HCT116 (cell line): ENCODE measurements around the gene BICRAL. TPM values are rescaled to one million over a fixed set of nuclear protein-coding genes. Genes with fewer than 3 reads are reported as not detected.

Experiments used
- ATAC-seq: fragments of 200-7000 bp; cut with Tn5 transposase; 2 replicates; pipeline ENCODE4 v1.9.1; 2020; ENCODE audit warnings: mild to moderate bottlenecking, moderate library complexity
- BruUV-seq: library from RNA; stranded (reverse); fragments of 400-500 nt; replicated peaks from 2 replicates; lab custom pipeline; 2021; lab: Mats Ljungman, UMichigan
- CTCF ChIA-PET: fragments of 300-600 bp; sonication (Branson Sonifier 250); formaldehyde crosslinking; loops from one replicate; lab custom pipeline; 2021; ENCODE audit warnings: antibody characterized with exemption; lab: Charles Lee
- POLR2A ChIA-PET: fragments of 300-600, 350-600 bp; sonication (Branson Sonifier 250); formaldehyde crosslinking; loops from one replicate; lab custom pipeline; 2021; ENCODE audit warnings: antibody characterized with exemption; lab: Charles Lee
- RAD21 ChIA-PET, 2 experiments: fragments of 300-600 bp; sonication (Branson Sonifier 250); formaldehyde crosslinking; loops; one replicate each; lab custom pipeline; 2023; ENCODE audit warnings: low total read pairs in 2 of 2; ENCODE audit not compliant: uncharacterized antibody in 2 of 2, unreplicated experiment in 2 of 2, low non-redundant PET in 1 of 2; lab: Charles Lee
- DNase-seq: peaks from one replicate; pipeline ENCODE4 v3.0.0-alpha.2; 2010; ENCODE audit warnings: low read depth, low spot score
- H2AFZ ChIP-seq: fragments of 200-600 bp; shearing (Covaris generic), sonication (generic); 2 replicates; pipeline ENCODE4 v1.6.1; 2017; ENCODE audit warnings: low read depth, mixed run types, mixed read lengths, antibody characterized with exemption, low read length; ENCODE audit not compliant: poor library complexity, severe bottlenecking
- H3K27ac ChIP-seq: 2 replicates; pipeline ENCODE4 v1.5.1; 2012; ENCODE audit warnings: low read depth, low read length
- H3K27me3 ChIP-seq: fragments of 200-600 bp; sonication (generic); 2 replicates; pipeline ENCODE4 v1.6.1; 2016; ENCODE audit warnings: mixed run types, low read length, mixed read lengths; ENCODE audit not compliant: insufficient read depth
- H3K36me3 ChIP-seq, 2 experiments: fragments of 200-500 bp in 1 of 2; fragments of 200-600 bp in 1 of 2; sonication (Bioruptor generic) in 1 of 2; sonication (generic) in 1 of 2; 2 replicates each; pipeline versions ENCODE4 v1.5.1 to v1.6.1; 2014 to 2016; ENCODE audit warnings: low read length in 2 of 2, inconsistent platforms in 1 of 2, mixed read lengths in 1 of 2, mixed run types in 1 of 2; ENCODE audit not compliant: insufficient read depth in 2 of 2, control insufficient read depth in 1 of 2
- H3K4me1 ChIP-seq, 2 experiments: fragments of 200-600 bp in 1 of 2; sonication (generic) in 1 of 2; 2 replicates each; pipeline versions ENCODE4 v1.5.1 to v1.6.1; 2012 to 2017; ENCODE audit warnings: low read length in 2 of 2, inconsistent platforms in 1 of 2, mild to moderate bottlenecking in 1 of 2, mixed read lengths in 1 of 2, mixed run types in 1 of 2, moderate library complexity in 1 of 2; ENCODE audit not compliant: insufficient read depth in 2 of 2, control insufficient read depth in 1 of 2
- H3K4me2 ChIP-seq: fragments of 200-600 bp; sonication (generic); 2 replicates; pipeline ENCODE4 v1.6.1; 2017; ENCODE audit warnings: mixed run types, low read length, mixed read lengths
- H3K4me3 ChIP-seq, 2 experiments: fragments of 200-600 bp in 1 of 2; sonication (generic) in 1 of 2; replicated peaks in 1 of 2; 2 replicates each; pipeline ENCODE4 v1.5.1; 2011 to 2016; ENCODE audit warnings: low read length in 2 of 2, control low read depth in 1 of 2, low read depth in 1 of 2, mild to moderate bottlenecking in 1 of 2, mixed read lengths in 1 of 2, mixed run types in 1 of 2
- H3K79me2 ChIP-seq: fragments of 200-600 bp; sonication (generic); 2 replicates; pipeline ENCODE4 v1.6.1; 2017; ENCODE audit warnings: mild to moderate bottlenecking, mixed run types, low read length, moderate library complexity, mixed read lengths; ENCODE audit not compliant: insufficient read depth
- H3K9ac ChIP-seq: fragments of 200-600 bp; sonication (generic); 2 replicates; pipeline ENCODE4 v1.6.1; 2016; ENCODE audit warnings: low read length, mixed read lengths
- H3K9me2 ChIP-seq: fragments of 200-600 bp; sonication (generic), shearing (Covaris generic); 2 replicates; pipeline ENCODE4 v1.6.1; 2017; ENCODE audit warnings: mixed run types, mild to moderate bottlenecking, moderate library complexity; ENCODE audit not compliant: insufficient read depth
- H3K9me3 ChIP-seq, 2 experiments: fragments of 200-500 bp in 1 of 2; fragments of 200-600 bp in 1 of 2; sonication (Bioruptor generic) in 1 of 2; sonication (generic) in 1 of 2; 2 replicates each; pipeline ENCODE4 v1.6.1; 2014 to 2017; ENCODE audit warnings: low read length in 2 of 2, mixed read lengths in 2 of 2, inconsistent platforms in 1 of 2, low read depth in 1 of 2, mild to moderate bottlenecking in 1 of 2, mixed run types in 1 of 2, moderate library complexity in 1 of 2; ENCODE audit not compliant: control insufficient read depth in 1 of 2, insufficient read depth in 1 of 2
- H4K20me1 ChIP-seq: fragments of 200-600 bp; sonication (generic), shearing (Covaris generic); 2 replicates; pipeline ENCODE4 v1.6.1; 2017; ENCODE audit warnings: mixed run types, mild to moderate bottlenecking, moderate library complexity; ENCODE audit not compliant: insufficient read depth
- CBX3 ChIP-seq: IDR thresholded peaks from 2 replicates; pipeline ENCODE4 v1.6.1; 2012; ENCODE audit warnings: low read depth
- CEBPB ChIP-seq: IDR thresholded peaks from 2 replicates; pipeline ENCODE4 v1.6.1; 2012; ENCODE audit warnings: low read depth
- CTCF ChIP-seq, 3 experiments: fragments of 200-600 bp in 1 of 3; sonication (generic) in 1 of 3; IDR thresholded peaks in 2 of 3; conservative IDR thresholded peaks in 1 of 3; 2 replicates each; pipeline ENCODE4 v1.5.1; 2012 to 2017; ENCODE audit warnings: low read depth in 2 of 3, low read length in 2 of 3, antibody characterized with exemption in 1 of 3, borderline replicate concordance in 1 of 3, control low read depth in 1 of 3, mild to moderate bottlenecking in 1 of 3, mixed read lengths in 1 of 3, mixed run types in 1 of 3, moderate library complexity in 1 of 3; ENCODE audit not compliant: insufficient read depth in 1 of 3
- EGR1 ChIP-seq: IDR thresholded peaks from 2 replicates; pipeline ENCODE4 v1.6.1; 2012; ENCODE audit warnings: low read depth
- ELF1 ChIP-seq: IDR thresholded peaks from 2 replicates; pipeline ENCODE4 v1.6.1; 2012; ENCODE audit warnings: low read depth, borderline replicate concordance
- EZH2phosphoT487 ChIP-seq: fragments of 200-600 bp; IDR thresholded peaks from 2 replicates; pipeline ENCODE4 v1.6.1; 2018; ENCODE audit warnings: antibody characterized with exemption, borderline replicate concordance
- FOSL1 ChIP-seq: IDR thresholded peaks from 2 replicates; pipeline ENCODE4 v1.6.1; 2012; ENCODE audit warnings: low read depth
- JUND ChIP-seq: IDR thresholded peaks from 2 replicates; pipeline ENCODE4 v1.6.1; 2012
- POLR2A ChIP-seq: IDR thresholded peaks from 2 replicates; pipeline ENCODE4 v1.7.0; 2011; ENCODE audit warnings: borderline replicate concordance; ENCODE audit not compliant: insufficient read depth, insufficient read length; ENCODE audit errors: extremely low read depth
- POLR2AphosphoS5 ChIP-seq: IDR thresholded peaks from 2 replicates; pipeline ENCODE4 v1.6.1; 2011; ENCODE audit warnings: mild to moderate bottlenecking, low read depth, low read length, moderate library complexity
- SP1 ChIP-seq: IDR thresholded peaks from 2 replicates; pipeline ENCODE4 v1.6.1; 2012; ENCODE audit warnings: low read depth
- TCF7L2 ChIP-seq: IDR thresholded peaks from 2 replicates; pipeline ENCODE4 v1.7.0; 2011; ENCODE audit warnings: borderline replicate concordance, inconsistent platforms; ENCODE audit not compliant: insufficient read depth, insufficient read length; ENCODE audit errors: extremely low read depth
- intact Hi-C: fragments of 100-400 bp; cut with micrococcal nuclease; formaldehyde crosslinking; loops from 2 replicates; pipeline ENCODE4 v1.10.0; 2022
- total RNA-seq: library from RNA; stranded (reverse); gene quantifications from one replicate; pipeline ENCODE4 v1.2.1, GENCODE V29; 2021; ENCODE audit not compliant: unreplicated experiment
- TF ChIP-seq, protein P1 (sequence below): IDR thresholded peaks from 2 replicates; pipeline ENCODE4 v1.6.1; 2012
- TF ChIP-seq, protein P2 (sequence below): IDR thresholded peaks from 2 replicates; pipeline ENCODE4 v1.6.1; 2012

Gene BICRAL
- total RNA-seq, 1 experiment from 2014 or later = 14.9 TPM

GRCh38 chr6:42871711-42872110, 89.9 kb downstream of the BICRAL start (continued):
- TF ChIP-seq ELF1 = no peak
- TF ChIP-seq CEBPB = no peak
- TF ChIP-seq, protein P1, sequence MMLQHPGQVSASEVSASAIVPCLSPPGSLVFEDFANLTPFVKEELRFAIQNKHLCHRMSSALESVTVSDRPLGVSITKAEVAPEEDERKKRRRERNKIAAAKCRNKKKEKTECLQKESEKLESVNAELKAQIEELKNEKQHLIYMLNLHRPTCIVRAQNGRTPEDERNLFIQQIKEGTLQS = no peak
- TF ChIP-seq, protein P2, sequence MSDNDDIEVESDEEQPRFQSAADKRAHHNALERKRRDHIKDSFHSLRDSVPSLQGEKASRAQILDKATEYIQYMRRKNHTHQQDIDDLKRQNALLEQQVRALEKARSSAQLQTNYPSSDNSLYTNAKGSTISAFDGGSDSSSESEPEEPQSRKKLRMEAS = no peak
- no peak for TF ChIP-seq EGR1
- TF ChIP-seq CBX3 = no peak
- TF ChIP-seq FOSL1 = no peak
- no peak for TF ChIP-seq EZH2phosphoT487

DNA sequence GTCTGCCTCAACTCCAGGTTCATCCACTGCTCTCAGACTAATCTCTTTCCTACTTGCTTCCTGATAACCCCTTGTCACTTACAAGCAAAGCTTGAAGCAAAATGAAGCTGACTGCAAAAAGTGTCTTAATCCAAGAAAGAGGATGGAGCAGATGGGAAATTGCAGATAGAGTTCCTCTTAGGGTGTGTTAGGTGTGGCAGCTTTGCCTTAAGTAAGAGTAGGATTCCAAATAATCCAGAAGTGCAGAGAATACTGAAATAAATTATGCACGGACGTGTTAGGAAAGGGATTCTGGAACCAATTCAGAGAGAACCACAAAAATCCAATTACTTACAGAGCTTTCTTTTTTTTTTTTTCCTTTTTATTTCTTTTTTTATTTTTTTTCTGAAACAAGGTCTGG, 91.5 kb downstream of the BICRAL start:
- Histone ChIP-seq H2AFZ (no peak overlapping the region), H3K79me2 (no peaks in the 10 kb centered on the region), H3K9ac (no peak overlapping the region), H4K20me1 (no peaks in the 10 kb centered on the region), H3K27me3 (no peaks in the 10 kb centered on the region), H3K36me3 (no peaks in the 10 kb centered on the region), H3K4me2 (no peak overlapping the region), H3K27ac (no peak overlapping the region), H3K9me2 (no peaks in the 10 kb centered on the region), H3K9me3 (no peaks in the 10 kb centered on the region), H3K4me1 (0 out of 4 replicates have a peak, but pooled peaks cover 0 to 8% of the 10 kb centered on the region in 2 experiments), H3K4me3 (no peak overlapping the region)
- ATAC-seq (no peak), DNase-seq (no peak)
- intact Hi-C loops = loop anchor here (10.0 kb wide), 1 partner anchor 649 kb away; no protein-coding TSS in a partner anchor
- ChIA-PET RAD21 (no interaction called here), CTCF (no interaction called here), POLR2A (no interaction called here)
- BruUV-seq = no TSS peak
- TF ChIP-seq, protein P2 = no peak
- no peak for TF ChIP-seq POLR2AphosphoS5
- TF ChIP-seq CTCF (IDR thresholded peaks at IDR 0.05 in 2 of 3, conservative IDR thresholded peaks at IDR 0.05 in 1 of 3; ENCODE audit: borderline replicate concordance in 1 of 3, insufficient read depth in 1 of 3, low read depth in 2 of 3, low read length in 2 of 3) = no peak
- no peak for TF ChIP-seq EZH2phosphoT487
- TF ChIP-seq CBX3 = no peak
- no peak for TF ChIP-seq SP1
- no peak for TF ChIP-seq JUND
- no peak for TF ChIP-seq TCF7L2
- no peak for TF ChIP-seq POLR2A
- no peak for TF ChIP-seq EGR1
